Measurements from ENCODE around the gene CD226.

The CD226 gene

GRCh38 chr18:69814861-69815385 is 132.8 kb downstream of the CD226 start:
- DNase-seq (ENCODE audit: low read depth) = no peak

GRCh38 chr18:69813559-69813958 is 134.1 kb downstream of the CD226 start:
- DNase-seq (ENCODE audit: low read depth) = no peak

GRCh38 chr18:69808399-69808798 is 139.3 kb downstream of the CD226 start:
- DNase-seq (ENCODE audit: low read depth) = no peak

GRCh38 chr18:69804776-69805501 is 142.7 kb downstream of the CD226 start:
- DNase-seq (ENCODE audit: low read depth) = no peak
